Gastrocnemius medialis (tissue), 4 donors: Measurements from ENCODE around the gene STK33.

Experiments
- CTCF ChIP-seq, 5 experiments: fragments of 450-650 bp in 3 of 5; fragments of 200-600 bp in 2 of 5; sonication (generic) in 2 of 5; IDR thresholded peaks in 4 of 5; conservative IDR thresholded peaks in 1 of 5; 1 replicate in 4 of 5; 2 replicates in 1 of 5; pipeline ENCODE4 v1.5.1; 2016 to 2019; ENCODE audit warnings: antibody characterized with exemption in 5 of 5, mild to moderate bottlenecking in 3 of 5, moderate library complexity in 3 of 5
- POLR2A ChIP-seq, 2 donors: fragments of 450-650 bp; IDR thresholded peaks; one replicate each; pipeline ENCODE4 v1.6.1; 2017; ENCODE audit warnings: antibody characterized with exemption in 2 of 2, mild to moderate bottlenecking in 2 of 2, moderate library complexity in 2 of 2

- no peak for TF ChIP-seq CTCF (IDR thresholded peaks at IDR 0.05 in 4 of 5, conservative IDR thresholded peaks at IDR 0.05 in 1 of 5)
- no peak for TF ChIP-seq POLR2A (IDR thresholded peaks at IDR 0.05)
Measured at GRCh38 chr11:8426076-8426475, 168.0 kb downstream of the STK33 start.
